Myocyte (in vitro differentiated cells): Measurements from ENCODE around the gene PLXDC2. TPM values are rescaled to one million over a fixed set of nuclear protein-coding genes. Genes with fewer than 3 reads are reported as not detected.
"Not testable (repeated sequence)": the region's sequence is repeated elsewhere in the genome, so short reads cannot be mapped to it uniquely, and the experiment has no call there.

ENCODE experiments used
- DNase-seq: peaks from one replicate; pipeline ENCODE4 v3.0.0-alpha.2; 2012; ENCODE audit warnings: low read depth
- total RNA-seq: library from RNA; depleted of rRNA; stranded (reverse); fragments of >200 nt; gene quantifications from 2 replicates; pipeline ENCODE4 v1.2.3, GENCODE V29; 2014

PLXDC2 gene
- total RNA-seq, 1 donor from 2014 or later: 12.0 TPM

- DNase-seq: no peak
Measured at GRCh38 chr10:19971343-19972052, 155.3 kb downstream of the PLXDC2 start.

GRCh38 chr10:19974138-19974537 is 157.9 kb downstream of the PLXDC2 start:
- DNase-seq: no peak

GRCh38 chr10:19974554-19974953 is 158.3 kb downstream of the PLXDC2 start:
- no peak for DNase-seq

- no peak for DNase-seq
Measured at GRCh38 chr10:19977097-19977521, 160.9 kb downstream of the PLXDC2 start.

DNA sequence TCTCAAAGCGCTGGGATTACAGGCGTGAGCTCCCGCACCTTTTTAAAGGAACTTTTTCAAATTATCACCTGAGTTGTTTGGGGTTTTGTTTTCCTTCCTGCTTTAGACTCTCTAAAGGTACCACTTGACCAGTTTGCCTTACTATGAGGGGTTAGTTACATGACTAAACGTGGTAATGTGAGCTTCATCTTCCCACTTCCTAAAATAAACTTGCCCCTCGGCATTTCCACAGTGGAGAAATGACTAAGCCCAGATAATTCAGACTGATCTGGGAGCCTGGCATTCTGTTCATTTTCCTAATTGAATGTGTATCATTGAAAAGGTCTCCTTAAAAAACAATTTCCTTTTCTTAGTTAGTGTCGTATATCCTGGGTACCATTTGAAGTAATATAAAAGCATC is 163.4 kb downstream of the PLXDC2 start:
- peak; percentile 15 for DNase-seq

- DNase-seq: no peak
Measured at GRCh38 chr10:19983880-19984565, 167.8 kb downstream of the PLXDC2 start.

DNA sequence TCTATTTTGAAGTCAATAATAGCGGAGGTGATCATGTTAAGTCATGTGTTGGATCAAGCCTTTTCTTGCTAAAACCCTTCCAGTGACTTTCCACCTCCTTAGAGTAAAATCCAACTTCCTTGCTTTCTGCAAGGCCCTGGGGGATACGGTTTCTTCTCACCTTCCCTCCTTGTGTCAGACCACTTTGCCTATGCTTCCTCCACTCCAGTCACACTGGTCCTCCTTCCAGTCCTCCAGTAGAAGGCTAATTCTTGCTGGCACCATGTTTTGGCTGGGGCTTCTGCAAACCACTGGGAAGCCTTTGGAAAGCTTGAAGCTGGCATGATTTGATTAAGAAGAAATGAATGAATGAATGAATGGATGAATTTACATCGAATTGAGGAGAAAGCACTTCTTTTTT is 169.5 kb downstream of the PLXDC2 start:
- no peak for DNase-seq

DNA sequence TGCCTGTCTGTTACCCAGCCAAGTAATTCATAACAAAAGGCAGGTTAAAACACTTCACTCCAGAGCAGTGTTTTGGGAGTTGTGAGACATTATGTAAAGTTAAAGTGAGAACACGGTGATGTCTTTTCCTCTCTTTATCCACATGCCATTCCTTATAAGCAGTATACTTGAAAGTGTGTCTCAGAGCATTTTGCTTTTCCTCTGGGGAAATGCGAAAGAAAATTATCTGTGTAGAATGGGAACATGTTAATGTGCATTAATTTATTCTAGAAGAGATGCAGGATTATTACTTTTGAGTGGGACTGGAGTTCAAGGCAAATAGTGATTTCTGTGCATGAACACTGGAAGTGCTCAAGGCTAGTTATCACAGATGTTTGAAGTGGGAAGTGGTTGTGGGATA is 170.4 kb downstream of the PLXDC2 start:
- DNase-seq: no peak

DNA sequence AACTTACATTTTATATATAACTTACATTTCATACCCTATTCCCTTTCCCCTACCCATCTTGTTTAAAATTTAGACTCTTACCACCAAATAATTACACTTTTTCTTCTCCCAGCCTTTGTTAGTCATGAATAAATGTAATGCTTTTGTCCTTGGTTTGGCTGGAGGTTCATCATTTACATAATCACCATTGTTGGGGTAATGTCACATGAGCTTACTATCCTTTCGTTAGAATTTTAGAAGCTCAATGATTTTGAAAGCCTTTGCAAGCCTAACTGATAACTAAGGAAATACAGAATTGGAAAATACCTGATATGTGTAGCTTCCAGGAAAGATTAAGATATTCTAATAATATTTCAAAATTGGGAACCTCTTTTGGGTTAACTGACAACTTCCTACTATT is 171.7 kb downstream of the PLXDC2 start:
- DNase-seq: no peak

DNA sequence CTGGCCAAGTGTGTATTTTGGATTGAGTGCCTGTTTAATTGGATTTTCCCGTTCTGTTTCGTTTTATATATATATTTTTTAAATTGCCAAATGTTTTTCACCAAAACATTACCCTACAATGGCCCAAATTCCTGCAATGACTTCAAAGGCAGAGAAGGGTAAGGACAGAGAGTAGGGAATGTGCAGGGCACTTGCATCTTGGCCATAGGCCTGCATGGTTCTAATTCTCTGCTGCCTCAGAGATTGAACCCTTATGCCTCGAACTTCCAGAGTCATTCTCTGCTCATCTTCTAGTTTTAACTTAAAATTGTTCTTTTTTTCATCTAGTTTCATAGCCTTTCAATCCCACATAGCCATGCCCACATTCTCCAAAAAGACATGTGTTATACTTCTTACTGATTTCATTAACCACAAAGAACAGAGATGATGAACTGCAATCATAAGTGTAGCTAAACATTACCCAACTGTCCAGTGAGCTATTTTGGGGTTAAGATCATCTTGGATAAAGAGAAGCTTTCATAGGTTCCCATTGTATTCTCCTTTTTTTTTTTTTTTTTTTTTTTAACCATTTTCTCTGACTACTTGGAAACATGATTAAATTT is 177.6 kb downstream of the PLXDC2 start:
- DNase-seq: peak; percentile 40

DNA sequence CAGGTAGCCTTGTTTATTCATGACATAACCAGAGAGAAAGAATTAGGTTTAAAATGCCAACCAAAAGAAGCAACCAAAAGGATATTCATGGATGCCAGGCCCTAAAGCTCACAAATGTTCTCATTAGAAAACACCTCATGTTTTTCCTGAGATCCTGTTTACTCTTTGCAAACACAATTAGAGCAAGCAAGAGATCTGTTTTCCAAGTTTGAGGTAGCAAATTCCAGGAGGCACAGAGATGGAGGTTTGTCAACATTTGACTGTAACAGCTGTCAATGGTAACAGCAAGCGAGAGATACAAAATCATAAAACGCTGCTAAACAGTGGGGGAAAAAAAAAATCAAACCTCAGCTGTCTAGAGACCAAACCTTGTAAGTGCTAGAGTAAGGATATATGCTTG is 182.2 kb downstream of the PLXDC2 start:
- DNase-seq: no peak

GRCh38 chr10:19999431-19999830 is 183.2 kb downstream of the PLXDC2 start:
- DNase-seq: no peak

DNA sequence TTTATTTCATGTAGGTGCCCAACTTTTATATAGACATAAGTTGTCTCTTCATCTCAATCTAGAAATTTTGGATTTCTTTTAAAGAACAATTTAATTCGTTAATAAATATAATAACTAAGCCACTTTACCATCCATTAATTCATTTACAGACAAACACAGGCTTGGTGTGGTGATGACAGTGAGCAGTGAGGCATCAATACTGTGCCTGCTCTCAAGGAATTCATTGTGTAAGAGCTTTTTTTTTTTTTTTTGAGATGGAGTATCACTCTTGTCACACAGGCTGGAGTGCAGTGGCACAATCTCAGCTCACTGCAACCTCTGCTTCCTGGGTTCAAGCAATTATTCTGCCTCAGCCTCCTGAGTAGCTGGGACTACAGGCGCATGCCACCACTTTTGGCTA is 185.8 kb downstream of the PLXDC2 start:
- not testable (repeated sequence) for DNase-seq

- DNase-seq: no peak
Measured at GRCh38 chr10:20002657-20003056, 186.4 kb downstream of the PLXDC2 start.

- DNase-seq: no peak
Measured at GRCh38 chr10:20004087-20004523, 187.9 kb downstream of the PLXDC2 start.

- no peak for DNase-seq
Measured at GRCh38 chr10:20005638-20006037, 189.4 kb downstream of the PLXDC2 start.

DNA sequence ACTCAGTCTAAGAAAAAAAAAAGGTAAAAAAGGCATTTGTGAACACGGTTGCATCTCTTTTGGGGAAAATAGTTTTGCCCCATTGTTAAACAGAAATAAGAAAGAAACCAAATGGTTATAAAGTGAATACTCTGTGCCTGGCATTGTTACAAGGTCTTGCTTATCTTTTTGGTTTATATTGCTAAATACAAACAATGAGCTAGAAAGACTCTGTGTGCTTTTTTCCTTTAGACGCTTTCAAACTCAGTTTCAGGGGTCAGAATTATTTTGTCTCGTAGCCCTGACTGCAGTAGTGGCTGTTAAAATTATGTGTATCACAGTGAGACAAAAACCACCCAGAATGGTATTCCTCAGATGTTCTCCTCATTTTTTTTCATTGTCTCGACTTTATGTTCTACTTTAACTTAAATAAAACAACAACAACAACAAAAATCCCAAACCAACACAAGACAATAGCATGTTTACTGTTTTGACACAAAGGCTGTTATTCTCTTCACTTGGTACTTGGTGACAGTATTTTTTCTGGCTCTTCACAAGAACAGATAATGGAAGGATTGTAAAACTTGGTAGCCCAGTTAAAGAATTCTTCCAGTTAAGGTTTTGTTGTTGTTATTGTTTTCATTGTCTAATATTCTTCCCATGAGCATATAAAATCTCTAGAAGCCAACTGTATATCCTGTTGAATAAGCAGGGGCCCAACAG is 190.1 kb downstream of the PLXDC2 start:
- DNase-seq: no peak

DNA sequence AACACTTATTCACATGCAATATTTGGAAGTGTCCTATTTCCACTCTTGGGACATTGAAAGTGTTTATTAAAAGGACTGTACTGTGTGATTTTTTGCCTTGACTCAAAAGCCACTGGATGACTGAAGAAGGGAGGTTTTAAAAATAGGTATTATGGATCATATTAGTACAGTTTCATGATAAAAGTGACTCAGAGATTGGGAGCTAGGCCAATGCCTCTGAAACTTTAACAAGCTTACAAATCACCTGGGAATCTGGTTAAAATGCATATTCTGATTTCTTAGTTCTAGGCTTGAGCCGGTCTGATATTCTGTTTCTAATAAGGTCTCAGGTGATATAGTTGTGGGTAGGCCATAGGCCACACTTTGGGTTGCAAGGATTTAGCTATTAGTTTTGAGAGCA is 191.2 kb downstream of the PLXDC2 start:
- DNase-seq: no peak

DNA sequence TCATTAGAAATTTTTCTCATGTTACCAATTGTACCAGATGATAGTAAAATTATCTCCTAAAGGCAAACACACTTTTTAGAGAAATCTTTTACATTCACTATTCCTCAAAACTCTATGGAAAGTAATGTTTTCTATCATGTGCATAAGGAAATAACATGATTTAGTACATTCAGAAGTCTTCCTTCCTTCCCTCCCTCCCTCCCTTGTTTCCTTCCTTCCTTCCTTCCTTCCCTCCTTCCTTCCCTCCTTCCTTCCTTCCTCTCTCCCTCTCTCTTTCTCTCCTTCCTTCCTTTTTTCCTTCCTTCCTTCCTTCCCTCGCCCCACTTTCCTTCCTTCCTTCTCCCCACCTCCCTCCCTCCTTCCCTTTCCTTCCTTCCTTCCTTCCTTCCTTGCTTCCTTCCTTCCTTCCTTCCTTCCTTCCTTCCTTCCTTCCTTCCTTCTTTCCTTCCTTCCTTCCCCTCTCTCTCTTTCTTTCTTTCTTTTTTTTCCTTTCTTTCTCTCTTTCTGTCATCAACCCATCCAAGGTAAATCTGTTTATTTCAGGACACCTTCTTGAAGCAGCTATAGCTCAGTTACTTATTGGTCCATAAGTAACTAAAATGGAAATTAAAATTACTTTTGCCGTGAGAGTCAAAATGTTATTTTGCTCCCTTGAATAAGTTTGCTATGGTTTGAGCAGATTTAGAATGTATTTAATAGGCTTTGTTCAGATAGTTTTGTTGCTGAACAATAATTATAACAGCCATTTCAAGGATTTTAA is 197.9 kb downstream of the PLXDC2 start:
- DNase-seq: no peak

DNA sequence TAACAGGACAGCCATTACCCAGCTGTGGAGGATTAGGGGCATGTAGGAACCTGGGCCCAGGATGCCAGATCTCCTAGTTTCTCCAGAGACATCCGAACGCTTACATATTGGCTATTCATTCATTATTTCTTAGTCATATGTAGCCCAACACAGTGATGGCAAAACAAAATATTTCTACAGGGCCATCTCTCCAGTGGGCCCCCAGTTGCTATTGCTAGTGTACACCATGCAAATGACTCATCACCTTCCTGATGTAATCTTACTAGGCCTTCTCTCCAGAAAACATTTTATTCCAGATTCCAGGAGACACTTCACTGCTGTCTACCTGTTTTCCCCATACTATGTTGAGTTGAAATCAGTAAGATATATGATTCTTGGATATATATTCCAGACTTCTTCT is 201.7 kb downstream of the PLXDC2 start:
- no peak for DNase-seq

DNA sequence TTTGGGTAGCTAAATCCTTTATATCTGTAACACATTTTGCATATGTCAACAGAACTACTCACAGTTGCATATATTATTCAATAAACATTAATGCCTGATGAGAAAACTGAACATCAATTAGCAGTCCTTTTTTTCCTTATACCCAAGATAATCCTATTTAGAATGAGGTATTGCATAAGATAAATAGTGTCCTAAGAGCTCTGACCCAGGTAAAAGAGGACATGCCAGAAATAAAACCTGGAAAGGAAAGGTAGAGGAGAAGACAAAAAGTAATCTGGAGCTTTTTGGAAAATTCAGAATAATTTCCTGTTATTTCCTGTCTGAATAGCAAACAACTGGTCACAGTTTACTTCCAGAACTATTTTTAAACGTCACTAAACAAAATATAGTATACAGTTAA is 204.4 kb downstream of the PLXDC2 start:
- DNase-seq: no peak
